ENCODE measurements around the gene LIN7B. TPM values are rescaled to one million over a fixed set of nuclear protein-coding genes. Genes with fewer than 3 reads are reported as not detected.

The LIN7B gene, protein sequence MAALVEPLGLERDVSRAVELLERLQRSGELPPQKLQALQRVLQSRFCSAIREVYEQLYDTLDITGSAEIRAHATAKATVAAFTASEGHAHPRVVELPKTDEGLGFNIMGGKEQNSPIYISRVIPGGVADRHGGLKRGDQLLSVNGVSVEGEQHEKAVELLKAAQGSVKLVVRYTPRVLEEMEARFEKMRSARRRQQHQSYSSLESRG
- 3.6 and 4.4 TPM in 2 replicates for total RNA-seq

DNA sequence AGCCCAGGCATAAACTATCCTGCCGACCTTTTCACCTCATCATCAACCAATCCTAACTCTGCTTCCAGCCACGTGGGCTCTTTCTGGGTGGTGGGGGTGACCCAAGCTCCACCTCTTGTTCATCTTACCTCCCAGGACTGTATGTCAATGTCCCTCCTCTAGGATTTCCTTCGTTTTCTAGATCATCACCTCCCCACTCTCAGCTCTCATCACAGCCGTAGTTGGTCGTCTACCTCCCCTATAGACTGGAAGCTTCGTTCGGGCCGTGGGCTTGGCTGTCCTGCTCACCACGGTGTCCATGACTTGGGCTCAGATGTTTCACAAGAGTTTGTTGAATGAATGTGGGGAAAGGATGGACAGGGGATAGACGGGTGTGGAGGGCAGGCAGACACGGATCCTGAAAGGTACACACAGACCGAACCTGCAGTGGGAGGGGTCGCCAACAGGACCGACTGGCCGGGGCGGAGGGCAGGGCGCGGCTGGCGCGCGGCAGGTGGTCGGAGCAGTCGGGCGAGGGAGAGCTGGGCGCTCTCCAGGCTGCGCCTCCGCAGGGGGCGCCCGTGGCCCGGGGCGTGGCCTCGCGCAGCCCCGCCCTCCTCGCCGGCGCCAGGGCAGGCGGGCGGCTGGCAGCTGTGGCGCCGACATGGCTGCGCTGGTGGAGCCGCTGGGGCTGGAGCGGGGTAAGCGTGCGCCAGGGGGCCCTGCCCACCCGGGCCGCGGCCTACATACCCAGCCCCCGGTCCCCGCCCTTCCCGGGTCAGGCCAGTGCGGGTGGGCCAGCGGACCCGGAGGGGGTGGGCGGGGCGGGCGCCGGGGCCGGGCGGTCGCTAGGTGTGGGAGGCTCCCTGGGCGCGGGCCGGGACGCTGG, at the start of gene LIN7B:
TSS of gene LIN7B (plus strand) at position 609 of the 868 bp plus-strand sequence. CDS start at position 644, 35 bp downstream.
- POLR2A ChIA-PET, result interaction anchor here (0.5 to 1.6 kb wide), 8 partner anchors 14 to 476 kb away, joined by 3 to 10 read pairs (median 4); no protein-coding TSS in a partner anchor
- intact Hi-C loops (cut with micrococcal nuclease), result loop anchor here (2.0 to 10.0 kb wide), 5 partner anchors 15 to 761 kb away; partner anchors contain the start of genes AKT1S1, DBP, GYS1 and RUVBL2

DNA sequence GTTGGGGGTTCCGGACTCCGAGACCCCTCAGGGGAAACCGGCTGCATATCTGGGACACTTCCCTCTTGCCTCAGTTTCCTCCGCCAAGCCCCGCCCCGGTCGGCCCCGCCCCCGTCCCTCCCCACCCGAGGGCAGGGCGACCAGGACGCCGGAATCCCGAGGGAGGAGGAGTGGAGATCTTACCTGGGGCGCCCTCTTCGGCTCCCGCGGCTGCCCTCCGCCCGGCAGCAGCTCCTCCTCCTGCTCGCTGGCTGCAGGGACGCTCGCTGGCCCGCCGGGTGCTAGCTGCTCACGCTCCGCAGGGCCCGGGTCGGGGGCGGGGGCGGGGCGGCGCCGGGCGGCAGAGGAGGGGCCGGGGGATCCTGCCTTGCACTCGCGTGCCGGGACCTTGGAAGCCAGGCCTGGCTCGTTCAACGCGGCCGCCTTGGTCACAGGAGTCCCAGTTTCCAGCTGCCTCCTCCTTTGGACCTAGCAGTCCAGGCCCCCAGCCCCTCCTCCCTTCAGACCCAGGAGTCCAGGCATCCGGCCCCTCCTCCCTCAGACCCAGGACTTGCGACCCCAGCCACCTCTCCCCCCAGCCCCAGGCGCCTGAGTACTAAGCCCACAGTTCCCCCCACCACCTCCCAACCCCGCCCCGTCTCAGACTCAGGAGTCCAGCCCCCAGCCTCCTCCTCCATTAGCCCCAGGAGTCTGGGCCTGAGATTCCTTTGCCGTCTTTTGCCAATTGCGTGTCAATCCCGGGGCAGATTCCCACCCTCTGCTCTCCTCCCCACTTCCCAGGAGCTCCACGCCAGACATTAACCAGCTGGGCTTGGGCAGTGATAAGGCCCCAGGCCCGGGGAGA, 49.2 kb upstream of the LIN7B start, which contains the start of gene NTF4:
TSS of gene NTF4 (minus strand) at position 51 of the 844 bp plus-strand sequence. CDS start 2,821 bp downstream, outside the sequence.
- ChIA-PET CTCF (no interaction called here), POLR2A (interaction anchor here (0.6 kb wide), 1 partner anchor 130 kb away, joined by 3 read pairs; no protein-coding TSS in a partner anchor)
- intact Hi-C loops (cut with micrococcal nuclease), result no loop called here
- Mint-ChIP-seq H3K9me3 (no peaks in the 10 kb centered on the region), H3K36me3 (ENCODE audit: low read depth) (no peaks in the 10 kb centered on the region), H3K4me1 (no peaks in the 10 kb centered on the region), H3K4me3 (no peak within 1 kb of the TSS), H3K27me3 (peaks cover 44% of the 10 kb centered on the region), H3K27ac (no peak within 1 kb of the TSS)
- ATAC-seq (ENCODE audit: low read depth) (no peak), DNase-seq (no peak)
- TF ChIP-seq, protein P1, sequence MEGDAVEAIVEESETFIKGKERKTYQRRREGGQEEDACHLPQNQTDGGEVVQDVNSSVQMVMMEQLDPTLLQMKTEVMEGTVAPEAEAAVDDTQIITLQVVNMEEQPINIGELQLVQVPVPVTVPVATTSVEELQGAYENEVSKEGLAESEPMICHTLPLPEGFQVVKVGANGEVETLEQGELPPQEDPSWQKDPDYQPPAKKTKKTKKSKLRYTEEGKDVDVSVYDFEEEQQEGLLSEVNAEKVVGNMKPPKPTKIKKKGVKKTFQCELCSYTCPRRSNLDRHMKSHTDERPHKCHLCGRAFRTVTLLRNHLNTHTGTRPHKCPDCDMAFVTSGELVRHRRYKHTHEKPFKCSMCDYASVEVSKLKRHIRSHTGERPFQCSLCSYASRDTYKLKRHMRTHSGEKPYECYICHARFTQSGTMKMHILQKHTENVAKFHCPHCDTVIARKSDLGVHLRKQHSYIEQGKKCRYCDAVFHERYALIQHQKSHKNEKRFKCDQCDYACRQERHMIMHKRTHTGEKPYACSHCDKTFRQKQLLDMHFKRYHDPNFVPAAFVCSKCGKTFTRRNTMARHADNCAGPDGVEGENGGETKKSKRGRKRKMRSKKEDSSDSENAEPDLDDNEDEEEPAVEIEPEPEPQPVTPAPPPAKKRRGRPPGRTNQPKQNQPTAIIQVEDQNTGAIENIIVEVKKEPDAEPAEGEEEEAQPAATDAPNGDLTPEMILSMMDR (IDR thresholded peaks at IDR 0.05), result no peak

More for the DNA sequence above, at the start of gene LIN7B:
- H3K9me3 Mint-ChIP-seq, result no peaks in the 10 kb centered on the region
- H3K4me3 Mint-ChIP-seq, result peak within 1 kb of the TSS; percentile 86
- no peaks in the 10 kb centered on the region for H3K27me3 Mint-ChIP-seq
- ATAC-seq (ENCODE audit: low read depth), result peak; percentile 65
- DNase-seq, result peak; percentile 91
- TF ChIP-seq, protein P1 (IDR thresholded peaks at IDR 0.05), result no peak
- CTCF ChIA-PET, result interaction anchor here (1.0 to 1.8 kb wide), 14 partner anchors 8 to 469 kb away, joined by 3 to 21 read pairs (median 4); partner anchors contain the start of genes CA11 and GYS1
- H3K4me1 Mint-ChIP-seq, result peaks cover 38% of the 10 kb centered on the region
- H3K27ac Mint-ChIP-seq, result peak within 1 kb of the TSS; percentile 68
- peaks cover 5% of the 10 kb centered on the region for H3K36me3 Mint-ChIP-seq (ENCODE audit: low read depth)

DNA sequence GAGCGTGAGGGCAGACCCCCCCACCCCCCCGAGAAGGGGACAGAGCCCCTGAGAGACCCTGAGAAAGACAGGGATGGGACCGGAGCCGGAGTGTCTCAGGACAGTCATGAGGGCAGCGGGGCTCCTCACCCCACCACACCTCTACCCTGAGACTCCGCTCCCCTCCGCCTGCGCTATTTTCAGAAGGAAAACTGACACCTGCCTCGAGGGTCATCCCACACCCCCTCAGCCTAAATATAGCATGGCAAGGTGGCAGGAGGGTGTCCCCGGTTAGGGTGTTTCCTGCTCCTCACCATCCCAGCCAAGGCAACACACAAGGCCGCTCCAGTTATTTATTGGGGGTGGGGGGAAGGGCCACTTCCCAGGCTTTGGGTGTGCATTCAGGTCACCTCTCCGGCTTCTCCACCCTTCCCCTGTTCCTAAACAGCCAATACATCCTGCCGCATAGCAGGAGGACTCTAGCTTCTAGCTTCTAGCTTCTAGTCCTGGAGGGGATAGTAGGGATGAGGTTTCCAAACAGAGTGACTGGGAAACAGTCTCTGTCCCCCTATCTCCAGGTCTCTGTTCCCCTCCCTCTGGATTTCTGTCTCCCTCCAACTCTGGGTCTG, 48.2 kb upstream of the LIN7B start:
- TF ChIP-seq, protein P1 (IDR thresholded peaks at IDR 0.05), result no peak
- ATAC-seq (ENCODE audit: low read depth) (no peak), DNase-seq (no peak)
- Mint-ChIP-seq H3K4me3 (no peak overlapping the region), H3K27ac (no peak overlapping the region), H3K9me3 (no peaks in the 10 kb centered on the region), H3K27me3 (peaks cover 45% of the 10 kb centered on the region), H3K4me1 (no peaks in the 10 kb centered on the region), H3K36me3 (ENCODE audit: low read depth) (no peaks in the 10 kb centered on the region)
- intact Hi-C loops (cut with micrococcal nuclease), result no loop called here
- POLR2A ChIA-PET, result interaction anchor here (0.8 kb wide), 1 partner anchor 83 kb away, joined by 3 read pairs; no protein-coding TSS in a partner anchor
- CTCF ChIA-PET, result interaction anchor here (0.7 kb wide), 1 partner anchor 143 kb away, joined by 3 read pairs; no protein-coding TSS in a partner anchor

DNA sequence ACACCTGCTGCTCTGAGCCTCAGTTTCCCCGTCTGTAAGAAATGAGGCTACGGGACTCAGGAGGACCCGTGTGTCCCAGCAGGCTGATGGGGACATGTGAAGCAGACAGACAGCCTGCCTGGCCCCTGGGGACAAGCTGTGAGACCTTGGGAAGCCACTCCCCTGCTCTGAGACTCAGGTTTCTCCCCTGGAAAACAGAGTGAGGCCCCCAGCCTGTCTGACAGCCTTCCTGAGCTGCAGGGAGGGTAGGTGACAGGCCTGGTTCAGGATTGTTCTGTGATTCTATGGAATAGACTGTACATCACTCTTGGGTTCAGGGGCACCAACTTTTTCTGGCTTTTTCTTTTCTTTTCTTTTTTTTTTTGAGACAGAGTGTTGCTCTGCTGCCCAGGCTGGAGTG, 46.6 kb upstream of the LIN7B start:
- DNase-seq (no peak), ATAC-seq (ENCODE audit: low read depth) (no peak)
- ChIA-PET POLR2A (no interaction called here), CTCF (no interaction called here)
- Mint-ChIP-seq H3K4me1 (peaks cover 4% of the 10 kb centered on the region), H3K9me3 (no peaks in the 10 kb centered on the region), H3K27me3 (peaks cover 43% of the 10 kb centered on the region), H3K4me3 (no peak overlapping the region), H3K27ac (no peak overlapping the region), H3K36me3 (ENCODE audit: low read depth) (no peaks in the 10 kb centered on the region)
- TF ChIP-seq, protein P1 (IDR thresholded peaks at IDR 0.05), result no peak
- intact Hi-C loops (cut with micrococcal nuclease), result no loop called here

Measured in activated B cell treated with CpG ODN at 0.5 μM for 24 hours (primary cell).